BJ (cell line): ENCODE results near the gene CAPN3. TPM values are rescaled to one million over a fixed set of nuclear protein-coding genes. Genes with fewer than 3 reads are reported as not detected.

Experiments
- CTCF ChIA-PET: fragments of 350-600 bp; formaldehyde crosslinking; extraction: SDS; loops from one replicate; lab custom pipeline; 2021; ENCODE audit warnings: antibody characterized with exemption, inconsistent platforms; lab: Yijun Ruan, JAX
- POLR2A ChIA-PET: fragments of 300-600 bp; sonication (Branson Sonifier 250); formaldehyde crosslinking; extraction: SDS; loops from one replicate; lab custom pipeline; 2021; ENCODE audit warnings: antibody characterized with exemption; lab: Charles Lee
- DNase-seq: peaks from one replicate; pipeline ENCODE4 v3.0.0-alpha.2; 2011; ENCODE audit warnings: low read depth
- H3K27me3 ChIP-seq: 2 replicates; pipeline ENCODE4 v1.6.0; 2011; ENCODE audit warnings: low read length; ENCODE audit not compliant: control insufficient read depth, insufficient read depth
- H3K36me3 ChIP-seq: 2 replicates; pipeline ENCODE4 v1.5.1; 2011; ENCODE audit warnings: low read length; ENCODE audit not compliant: control insufficient read depth, insufficient read depth
- H3K4me3 ChIP-seq: 2 replicates; pipeline ENCODE4 v1.5.1; 2011; ENCODE audit warnings: low read depth, mild to moderate bottlenecking, control low read depth, low read length
- polyA plus RNA-seq: library from polyadenylated mRNA; depleted of rRNA; stranded (reverse); fragments of >200 nt; gene quantifications from 2 replicates; pipeline ENCODE4 v1.2.3, GENCODE V29; 2011
- TF ChIP-seq, protein P1 (sequence below): IDR thresholded peaks from 2 replicates; pipeline ENCODE4 v1.5.1; 2011; ENCODE audit warnings: low read depth, mild to moderate bottlenecking, control low read depth, inconsistent platforms, low read length, moderate library complexity; ENCODE audit not compliant: insufficient read depth

CAPN3 gene
- polyA plus RNA-seq, 1 experiment = 6.6 TPM

GRCh38 chr15:42345504-42345903, 13.8 kb upstream of the CAPN3 start:
- H3K4me3 ChIP-seq = no peak overlapping the region
- POLR2A ChIA-PET = no interaction called here
- CTCF ChIA-PET = no interaction called here
- TF ChIP-seq, protein P1, sequence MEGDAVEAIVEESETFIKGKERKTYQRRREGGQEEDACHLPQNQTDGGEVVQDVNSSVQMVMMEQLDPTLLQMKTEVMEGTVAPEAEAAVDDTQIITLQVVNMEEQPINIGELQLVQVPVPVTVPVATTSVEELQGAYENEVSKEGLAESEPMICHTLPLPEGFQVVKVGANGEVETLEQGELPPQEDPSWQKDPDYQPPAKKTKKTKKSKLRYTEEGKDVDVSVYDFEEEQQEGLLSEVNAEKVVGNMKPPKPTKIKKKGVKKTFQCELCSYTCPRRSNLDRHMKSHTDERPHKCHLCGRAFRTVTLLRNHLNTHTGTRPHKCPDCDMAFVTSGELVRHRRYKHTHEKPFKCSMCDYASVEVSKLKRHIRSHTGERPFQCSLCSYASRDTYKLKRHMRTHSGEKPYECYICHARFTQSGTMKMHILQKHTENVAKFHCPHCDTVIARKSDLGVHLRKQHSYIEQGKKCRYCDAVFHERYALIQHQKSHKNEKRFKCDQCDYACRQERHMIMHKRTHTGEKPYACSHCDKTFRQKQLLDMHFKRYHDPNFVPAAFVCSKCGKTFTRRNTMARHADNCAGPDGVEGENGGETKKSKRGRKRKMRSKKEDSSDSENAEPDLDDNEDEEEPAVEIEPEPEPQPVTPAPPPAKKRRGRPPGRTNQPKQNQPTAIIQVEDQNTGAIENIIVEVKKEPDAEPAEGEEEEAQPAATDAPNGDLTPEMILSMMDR = no peak
- DNase-seq = no peak
- H3K36me3 ChIP-seq = peaks cover 3% of the 10 kb centered on the region
- H3K27me3 ChIP-seq = no peaks in the 10 kb centered on the region

DNA sequence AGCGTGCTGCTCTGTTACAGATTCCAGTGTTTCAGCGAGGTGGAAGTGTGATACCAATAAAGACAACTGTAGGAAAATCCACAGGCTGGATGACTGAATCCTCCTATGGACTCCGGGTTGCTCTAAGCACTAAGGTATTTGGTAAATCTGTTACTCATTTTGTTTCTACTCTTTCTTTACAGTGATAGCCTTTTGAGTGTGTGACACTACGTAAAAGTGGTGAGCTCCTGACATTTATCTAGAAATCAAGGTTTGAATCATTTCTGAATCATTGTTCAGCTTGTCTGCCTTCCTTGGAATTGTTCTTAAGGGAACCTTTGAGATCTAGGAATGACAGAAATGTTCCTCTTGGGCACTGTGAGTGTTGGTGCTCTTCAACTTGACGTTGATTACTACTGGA, 11.2 kb upstream of the CAPN3 start:
- Histone ChIP-seq H3K27me3 (no peaks in the 10 kb centered on the region), H3K4me3 (no peak overlapping the region), H3K36me3 (peaks cover 5% of the 10 kb centered on the region)
- TF ChIP-seq, protein P1 = no peak
- peak; percentile 61 for DNase-seq
- CTCF ChIA-PET = interaction anchor here (1.2 to 1.4 kb wide), 3 partner anchors 20 to 264 kb away, joined by 3 to 4 read pairs (median 3); no protein-coding TSS in a partner anchor
- POLR2A ChIA-PET = no interaction called here

DNA sequence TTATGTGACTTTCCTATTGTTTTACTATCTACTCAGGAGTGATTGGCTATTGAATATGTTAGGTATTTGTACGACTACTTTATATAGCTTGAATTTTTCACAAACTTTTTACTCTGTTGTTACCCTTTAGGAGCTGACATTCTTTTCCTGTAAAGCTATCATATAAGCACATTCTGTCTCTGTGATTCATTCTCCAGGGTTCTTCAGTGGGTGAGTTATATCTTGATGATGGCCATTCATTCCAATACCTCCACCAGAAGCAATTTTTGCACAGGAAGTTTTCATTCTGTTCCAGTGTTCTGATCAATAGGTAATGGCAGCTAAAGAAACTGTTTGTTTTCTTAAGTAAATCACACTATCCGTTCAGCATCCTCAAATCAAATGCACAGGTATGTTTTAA, 10.1 kb upstream of the CAPN3 start:
- TF ChIP-seq, protein P1 = no peak
- no peaks in the 10 kb centered on the region for H3K27me3 ChIP-seq
- peaks cover 2% of the 10 kb centered on the region; the same call in 1 of the 2 replicates for H3K36me3 ChIP-seq
- ChIA-PET CTCF (no interaction called here), POLR2A (no interaction called here)
- no peak for DNase-seq
- no peak overlapping the region for H3K4me3 ChIP-seq

- H3K27me3 ChIP-seq = no peaks in the 10 kb centered on the region
- TF ChIP-seq, protein P1 = no peak
- DNase-seq = no peak
- peaks cover 2% of the 10 kb centered on the region; the same call in 1 of the 2 replicates for H3K36me3 ChIP-seq
- H3K4me3 ChIP-seq = no peak overlapping the region
- ChIA-PET POLR2A (no interaction called here), CTCF (no interaction called here)
These were observed 6.9 kb upstream of the CAPN3 start for GRCh38 chr15:42352401-42352800.

- ChIA-PET POLR2A (no interaction called here), CTCF (no interaction called here)
- Histone ChIP-seq H3K27me3 (no peaks in the 10 kb centered on the region), H3K36me3 (peaks cover 2% of the 10 kb centered on the region; the same call in 1 of the 2 replicates), H3K4me3 (no peak overlapping the region)
- no peak for DNase-seq
- TF ChIP-seq, protein P1 = no peak
These were observed 6.2 kb upstream of the CAPN3 start for GRCh38 chr15:42353061-42353460.
